Testis (tissue), 3 donors: ENCODE data around the gene PTTG1IP2. TPM values are rescaled to one million over a fixed set of nuclear protein-coding genes. Genes with fewer than 3 reads are reported as not detected.

ENCODE experiments used
- DNase-seq: peaks from one replicate; pipeline ENCODE4 v3.0.0-alpha.2; 2019
- H3K27ac ChIP-seq, 2 donors: fragments of 200-600 bp; sonication (generic); one replicate each; pipeline ENCODE4 v1.5.1; 2019
- H3K27me3 ChIP-seq: fragments of 200-600 bp; sonication (generic); one replicate; pipeline ENCODE4 v1.5.1; 2019
- H3K36me3 ChIP-seq: fragments of 200-600 bp; sonication (generic); one replicate; pipeline ENCODE4 v1.5.1; 2017; ENCODE audit warnings: low read depth; ENCODE audit errors: missing control alignments
- H3K4me1 ChIP-seq: fragments of 200-600 bp; sonication (generic); one replicate; pipeline ENCODE4 v1.5.1; 2019
- H3K4me3 ChIP-seq, 2 donors: fragments of 200-600 bp; sonication (generic); one replicate each; pipeline ENCODE4 v1.5.1; 2017 to 2019
- H3K9me3 ChIP-seq: fragments of 200-600 bp; sonication (generic); one replicate; pipeline ENCODE4 v1.5.1; 2017
- CTCF ChIP-seq, 3 experiments: fragments of 450-650 bp in 2 of 3; fragments of 200-600 bp in 1 of 3; sonication (generic) in 1 of 3; IDR thresholded peaks; one replicate each; pipeline ENCODE4 v1.5.1; 2016 to 2019; ENCODE audit warnings: antibody characterized with exemption in 3 of 3, mild to moderate bottlenecking in 2 of 3, moderate library complexity in 1 of 3
- POLR2A ChIP-seq: fragments of 450-650 bp; IDR thresholded peaks from one replicate; pipeline ENCODE4 v1.6.1; 2017; ENCODE audit warnings: antibody characterized with exemption, mild to moderate bottlenecking, moderate library complexity
- WGBS, 2 donors: methylation state at CpG; one replicate each; pipeline ENCODE4 v1.1.5; 2018; 5-methylcytosine and 5-hydroxymethylcytosine counted together
- intact Hi-C: fragments of 100-400 bp; cut with DNase I; formaldehyde crosslinking; loops from one replicate; pipeline ENCODE4 v1.15.1; 2023; ENCODE audit warnings: low total_unique reads
- polyA plus RNA-seq: library from polyadenylated mRNA; stranded (reverse); fragments of 350-450 nt; fragmentation: Illumina TruSeq; extraction: RNeasy Lipid Tissue Mini Kit (QIAGEN cat#74804); gene quantifications from one replicate; pipeline ENCODE4 v1.2.3, GENCODE V29; 2014; ENCODE audit warnings: low read depth, low replicate concordance; ENCODE audit not compliant: insufficient read depth
- total RNA-seq, 2 donors: library from RNA; depleted of rRNA; stranded (reverse); fragments of >200 nt; gene quantifications; one replicate each; pipeline ENCODE4 v1.2.3, GENCODE V29; 2016

PTTG1IP2 gene
- total and polyA plus RNA-seq, 3 donors from 2014 or later: 5.8 to 13.1 (median 8.0) TPM

- H3K27me3 ChIP-seq: no peaks in the 10 kb centered on the region
- no peak overlapping the region for H3K27ac ChIP-seq
- no peaks in the 10 kb centered on the region for H3K36me3 ChIP-seq
- intact Hi-C loops: no loop called here
- TF ChIP-seq CTCF (IDR thresholded peaks at IDR 0.05) (no peak), POLR2A (no peak)
- DNase-seq: no peak
- no peak overlapping the region for H3K4me3 ChIP-seq
- WGBS, 2 donors: 90 to 92% methylated on average over 6 of the region's 6 CpGs
- no peaks in the 10 kb centered on the region for H3K9me3 ChIP-seq
- no peaks in the 10 kb centered on the region for H3K4me1 ChIP-seq
Observed at GRCh38 chr7:90430614-90431460, 38.6 kb upstream of the PTTG1IP2 start.

GRCh38 chr7:90432752-90433151, 36.7 kb upstream of the PTTG1IP2 start:
- 73 to 83% methylated on average over 2 to 10 of the region's 10 CpGs for WGBS, 2 donors
- no peaks in the 10 kb centered on the region for H3K4me1 ChIP-seq
- H3K27ac ChIP-seq: no peak overlapping the region
- intact Hi-C loops: no loop called here
- H3K9me3 ChIP-seq: no peaks in the 10 kb centered on the region
- TF ChIP-seq CTCF (IDR thresholded peaks at IDR 0.05): no peak
- no peak for TF ChIP-seq POLR2A
- no peaks in the 10 kb centered on the region for H3K27me3 ChIP-seq
- no peaks in the 10 kb centered on the region for H3K36me3 ChIP-seq
- H3K4me3 ChIP-seq: no peak overlapping the region
- DNase-seq: no peak

- no peaks in the 10 kb centered on the region for H3K36me3 ChIP-seq
- H3K27ac ChIP-seq: no peak overlapping the region
- 100% methylated on average over 3 of the region's 3 CpGs for WGBS, 2 donors
- H3K4me1 ChIP-seq: no peaks in the 10 kb centered on the region
- H3K27me3 ChIP-seq: no peaks in the 10 kb centered on the region
- H3K4me3 ChIP-seq: no peak overlapping the region
- no peak for DNase-seq
- intact Hi-C loops: no loop called here
- TF ChIP-seq CTCF (IDR thresholded peaks at IDR 0.05): no peak
- H3K9me3 ChIP-seq: no peaks in the 10 kb centered on the region
Observed at GRCh38 chr7:90433221-90433620, 36.2 kb upstream of the PTTG1IP2 start.

GRCh38 chr7:90445633-90446032, 23.8 kb upstream of the PTTG1IP2 start:
- no peaks in the 10 kb centered on the region for H3K9me3 ChIP-seq
- WGBS, 2 donors: 70 to 72% methylated on average over 2 of the region's 2 CpGs
- no peaks in the 10 kb centered on the region for H3K27me3 ChIP-seq
- TF ChIP-seq CTCF (IDR thresholded peaks at IDR 0.05): no peak
- TF ChIP-seq POLR2A: no peak
- H3K4me1 ChIP-seq: no peaks in the 10 kb centered on the region
- H3K4me3 ChIP-seq: no peak overlapping the region
- no peaks in the 10 kb centered on the region for H3K36me3 ChIP-seq
- no peak overlapping the region for H3K27ac ChIP-seq
- intact Hi-C loops: no loop called here
- no peak for DNase-seq
